H54 (cell line): ENCODE data around the gene PPCDC.

Source experiments
- DNase-seq: peaks from one replicate; pipeline ENCODE4 v3.0.0; 2011; ENCODE audit warnings: low spot score, mixed read lengths; ENCODE audit not compliant: insufficient read length
- FAIRE-seq: peaks from 3 replicates; lab custom pipeline; 2011; peaks lifted over from hg19 to GRCh38; lab: Jason Lieb, UNC
- POLR2A ChIP-seq: IDR thresholded peaks from 2 replicates; pipeline ENCODE4 v1.6.1; 2011; ENCODE audit warnings: low read depth, mild to moderate bottlenecking, low read length

PPCDC gene

DNA sequence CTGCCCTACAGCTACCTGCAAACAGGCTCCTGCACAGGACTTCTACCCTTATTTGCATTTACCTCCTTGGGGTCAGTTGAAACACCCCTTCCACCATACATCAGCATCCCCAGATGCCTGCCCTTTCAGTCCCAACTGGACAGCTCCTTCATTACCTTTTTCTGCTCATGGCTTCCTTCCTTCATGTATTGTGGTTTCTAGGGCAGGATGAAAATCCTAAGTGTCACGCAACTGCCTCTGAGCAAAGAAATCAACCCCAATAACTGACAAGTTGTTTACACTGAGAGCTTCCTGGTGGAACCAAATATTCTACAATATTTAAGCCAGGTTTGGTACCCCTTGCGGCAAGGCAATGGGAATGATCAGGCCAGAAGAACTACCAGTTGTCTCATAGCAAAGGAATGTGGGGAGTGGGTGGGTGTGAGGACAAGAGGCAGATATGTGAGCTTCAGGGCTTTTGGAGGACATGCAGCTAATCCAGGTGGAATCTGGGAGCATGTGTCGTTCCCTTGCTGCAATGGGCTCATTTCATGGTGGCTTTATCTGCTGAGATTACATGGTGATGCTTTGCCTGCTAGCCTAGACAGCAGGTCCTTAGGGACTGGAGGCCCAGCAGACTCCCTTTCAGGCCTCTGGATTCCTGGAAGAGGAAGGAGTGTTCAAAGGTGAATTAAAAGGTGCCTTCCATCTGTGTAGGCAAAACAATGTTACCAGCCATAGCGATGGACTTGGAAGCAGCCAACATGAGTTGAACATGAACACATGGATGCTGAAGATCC is 34.9 kb downstream of the PPCDC start:
- FAIRE-seq (no peak), DNase-seq (no peak)
- no peak for TF ChIP-seq POLR2A

- DNase-seq, result no peak
- no peak for FAIRE-seq
These were observed 36.2 kb downstream of the PPCDC start for GRCh38 chr15:75059607-75060006.

GRCh38 chr15:75061272-75061671 is 37.9 kb downstream of the PPCDC start:
- no peak for TF ChIP-seq POLR2A
- DNase-seq, result no peak
- FAIRE-seq, result no peak

More at GRCh38 chr15:75059607-75060006, 36.2 kb downstream of the PPCDC start:
- no peak for TF ChIP-seq POLR2A

DNA sequence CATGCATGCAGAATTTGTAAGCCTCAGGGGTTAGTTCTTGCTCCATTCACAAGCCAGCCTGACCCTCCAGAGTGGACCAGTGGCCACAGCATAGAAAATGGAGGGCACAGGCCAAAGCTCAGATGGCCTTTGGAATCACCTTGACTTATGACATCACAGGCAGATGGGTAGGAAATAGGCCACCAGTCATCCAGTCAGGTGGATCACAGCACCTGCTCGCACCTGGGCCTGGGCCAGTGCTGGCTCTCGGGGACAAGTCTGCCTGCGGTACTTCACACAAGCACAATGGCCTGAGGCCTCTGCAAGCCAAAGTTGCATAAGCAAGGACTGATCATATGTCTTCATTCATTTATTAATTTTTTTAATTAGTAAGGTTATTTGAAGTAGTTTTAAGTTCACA is 39.3 kb downstream of the PPCDC start:
- DNase-seq, result no peak

GRCh38 chr15:75063338-75063737 is 39.9 kb downstream of the PPCDC start:
- no peak for FAIRE-seq
- no peak for TF ChIP-seq POLR2A
- DNase-seq, result no peak

More for the DNA sequence above, 39.3 kb downstream of the PPCDC start:
- no peak for FAIRE-seq
- no peak for TF ChIP-seq POLR2A

- DNase-seq (no peak), FAIRE-seq (no peak)
- TF ChIP-seq POLR2A, result no peak
These were observed 40.5 kb downstream of the PPCDC start for GRCh38 chr15:75063889-75064288.

- FAIRE-seq (no peak), DNase-seq (no peak)
- TF ChIP-seq POLR2A, result no peak
These were observed 41.5 kb downstream of the PPCDC start for GRCh38 chr15:75064846-75065245.

- FAIRE-seq, result no peak
- no peak for TF ChIP-seq POLR2A
- DNase-seq, result no peak
These were observed 42.1 kb downstream of the PPCDC start for GRCh38 chr15:75065467-75065850.

DNA sequence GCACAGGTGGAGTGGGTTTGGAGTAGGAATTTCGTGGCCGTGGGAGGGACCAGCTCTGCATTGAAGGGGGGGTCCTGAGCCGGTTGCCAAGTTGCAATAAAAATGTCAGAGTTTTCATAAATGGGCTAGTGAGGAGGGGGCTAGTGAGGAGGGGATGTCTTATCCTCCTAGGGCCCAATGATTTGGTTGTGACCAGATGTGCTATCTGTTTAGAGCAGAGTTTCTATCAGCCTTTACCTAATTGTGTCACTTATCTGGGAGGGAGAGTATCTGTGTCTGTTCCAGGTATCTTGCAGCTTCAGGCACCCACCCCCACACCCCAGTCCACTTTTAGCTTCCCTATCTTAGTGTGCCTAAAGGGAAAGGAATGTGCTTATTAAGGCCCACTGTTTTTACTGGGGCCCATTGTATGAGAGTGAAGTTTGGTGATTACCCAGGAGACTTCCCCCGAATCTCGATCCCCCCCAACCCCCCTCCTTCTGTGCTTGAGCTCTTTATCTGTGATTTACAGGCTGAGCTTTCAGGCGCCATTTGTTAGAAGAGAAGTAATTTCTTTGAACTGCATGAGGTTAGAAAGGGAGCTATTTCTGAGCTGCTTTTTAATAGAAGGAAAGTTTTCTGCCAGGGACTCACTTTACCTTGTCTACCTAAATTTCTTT is 42.6 kb downstream of the PPCDC start:
- DNase-seq (no peak), FAIRE-seq (no peak)
- no peak for TF ChIP-seq POLR2A

DNA sequence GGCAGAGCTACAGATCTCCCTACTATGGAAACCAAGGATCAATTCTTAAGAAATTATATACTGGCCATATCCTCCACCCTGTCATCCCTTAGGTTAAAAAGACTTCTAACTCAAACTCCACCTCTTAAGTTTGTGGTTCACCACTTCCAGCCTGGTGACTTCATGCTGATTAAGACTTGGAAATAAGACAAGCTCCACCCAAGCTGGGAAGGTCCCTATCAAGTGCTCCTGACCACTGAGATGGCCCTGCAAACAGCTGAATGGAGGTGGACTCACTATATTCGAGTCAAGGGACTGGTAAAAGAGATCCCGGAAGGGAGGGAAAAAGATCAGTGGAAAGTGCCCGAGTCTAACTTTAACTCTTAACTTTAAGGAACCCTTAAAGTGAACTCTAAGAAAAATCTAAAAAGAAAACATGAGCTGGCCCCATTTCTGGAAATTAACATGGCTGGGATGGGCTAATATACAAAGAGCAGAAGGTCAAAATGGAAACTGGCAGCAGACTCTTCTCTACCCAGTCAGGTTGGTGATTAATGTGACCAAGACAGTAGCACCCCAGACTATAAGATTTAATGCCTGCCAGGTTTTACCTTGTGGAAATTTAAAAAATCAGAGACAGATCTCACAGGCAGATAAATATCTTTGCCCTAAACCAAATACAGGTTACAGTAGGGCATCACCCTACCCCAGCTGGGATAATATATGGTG is 43.9 kb downstream of the PPCDC start:
- peak; percentile 19 for DNase-seq
- TF ChIP-seq POLR2A, result no peak
- no peak for FAIRE-seq

DNA sequence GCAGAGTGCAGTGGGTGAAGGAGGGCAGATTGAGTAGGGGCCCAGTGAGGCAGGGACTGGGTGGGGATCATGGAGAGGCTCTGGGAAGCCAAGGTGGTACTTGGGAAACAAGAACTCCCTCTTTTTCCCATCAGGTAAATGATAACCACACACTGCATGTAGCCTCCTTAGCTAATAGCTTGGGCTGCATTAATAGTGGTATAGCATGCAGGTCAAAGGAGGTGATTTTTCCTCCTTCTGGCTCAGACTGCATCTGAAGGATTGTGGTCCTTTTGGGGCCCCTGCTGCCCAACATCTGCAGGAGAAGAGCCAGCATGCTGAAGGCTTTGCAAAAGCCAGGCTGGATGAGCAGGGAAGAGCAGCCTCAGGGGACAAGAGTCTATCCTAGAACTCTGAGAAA is 45.4 kb downstream of the PPCDC start:
- no peak for TF ChIP-seq POLR2A
- no peak for FAIRE-seq

GRCh38 chr15:75069301-75069925 is 46.0 kb downstream of the PPCDC start:
- TF ChIP-seq POLR2A, result no peak
- DNase-seq (no peak), FAIRE-seq (no peak)

More for the DNA sequence above, 45.4 kb downstream of the PPCDC start:
- no peak for DNase-seq

DNA sequence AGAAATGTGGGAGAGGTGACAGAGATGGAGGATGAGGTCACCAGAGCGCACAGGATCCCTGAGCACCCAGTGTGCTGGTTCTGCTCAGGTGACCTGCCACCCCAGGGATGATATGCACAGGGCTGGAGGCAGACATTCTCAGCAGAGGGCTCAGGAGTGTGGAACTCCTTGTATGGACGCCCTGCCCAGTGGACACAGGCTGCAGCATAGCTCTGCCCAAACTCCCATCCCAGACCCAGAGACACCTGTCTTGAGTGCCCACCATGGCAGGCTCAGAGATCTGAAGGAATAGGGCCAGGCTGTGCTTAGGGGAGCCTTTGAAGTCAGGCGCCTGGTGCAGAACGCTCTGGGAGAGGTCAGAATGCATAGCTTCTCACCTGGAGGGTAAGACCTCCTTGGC is 47.3 kb downstream of the PPCDC start:
- no peak for FAIRE-seq
- no peak for DNase-seq
- TF ChIP-seq POLR2A, result no peak

DNA sequence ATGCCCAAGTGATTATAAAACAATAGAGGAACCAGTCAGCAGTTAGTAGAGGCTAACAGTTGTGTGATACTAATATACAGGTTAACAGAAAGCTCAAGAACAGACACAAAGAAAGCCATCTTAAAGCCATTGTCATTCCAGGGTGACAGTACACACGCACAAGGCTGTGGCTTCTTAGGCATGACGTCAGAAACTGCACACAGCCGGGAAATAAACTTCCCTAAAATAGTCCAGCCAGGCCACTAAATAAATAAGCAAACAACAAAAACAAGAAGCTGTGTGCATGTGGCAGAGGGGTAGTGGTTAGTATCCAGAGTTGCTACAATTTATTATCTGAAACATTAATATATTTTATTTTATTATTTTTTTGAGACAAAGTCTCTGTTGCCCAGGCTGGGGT is 49.8 kb downstream of the PPCDC start:
- FAIRE-seq (no peak), DNase-seq (no peak)
- no peak for TF ChIP-seq POLR2A
